ACC112 (cell line): ENCODE measurements around the gene EPHA1.

Experiments
- H2AFZ ChIP-seq: fragments of 200-600 bp; sonication (generic); one replicate; pipeline ENCODE4 v1.6.0; 2017; ENCODE audit warnings: antibody characterized with exemption, low read length; ENCODE audit not compliant: unreplicated experiment
- H3K27ac ChIP-seq: fragments of 200-600 bp; sonication (generic); 2 replicates; pipeline ENCODE4 v1.5.1; 2014; ENCODE audit warnings: low read depth, mild to moderate bottlenecking, antibody characterized with exemption, low read length, moderate library complexity
- H3K27me3 ChIP-seq: fragments of 200-600 bp; sonication (generic); 2 replicates; pipeline ENCODE4 v1.6.1; 2014; ENCODE audit warnings: mild to moderate bottlenecking, antibody characterized with exemption, low read length, moderate library complexity, mixed read lengths; ENCODE audit not compliant: insufficient read depth
- H3K36me3 ChIP-seq: fragments of 200-600 bp; sonication (generic); 2 replicates; pipeline ENCODE4 v1.6.1; 2016; ENCODE audit warnings: mild to moderate bottlenecking, antibody characterized with exemption, low read length, moderate library complexity, mixed read lengths; ENCODE audit not compliant: insufficient read depth
- H3K4me1 ChIP-seq: fragments of 200-600 bp; sonication (generic); one replicate; pipeline ENCODE4 v1.6.1; 2016; ENCODE audit warnings: low read length, mixed read lengths; ENCODE audit not compliant: insufficient read depth, unreplicated experiment, control insufficient read depth
- H3K4me3 ChIP-seq: fragments of 200-600 bp; sonication (generic); 2 replicates; pipeline ENCODE4 v1.5.1; 2014; ENCODE audit warnings: mild to moderate bottlenecking, low read depth, low read length
- H3K79me2 ChIP-seq: fragments of 200-600 bp; sonication (generic); one replicate; pipeline ENCODE4 v1.6.0; 2016; ENCODE audit warnings: low read length; ENCODE audit not compliant: control insufficient read depth, unreplicated experiment, insufficient read depth

Gene EPHA1

GRCh38 chr7:143387156-143387975 lies 21.3 kb downstream of the EPHA1 start:
- no peak overlapping the region for H3K4me3 ChIP-seq
- peaks cover 73% of the 10 kb centered on the region for H3K4me1 ChIP-seq
- no peaks in the 10 kb centered on the region for H3K27me3 ChIP-seq
- H2AFZ ChIP-seq, result no peak overlapping the region
- H3K27ac ChIP-seq, result no peak overlapping the region
- peaks cover 55% of the 10 kb centered on the region for H3K79me2 ChIP-seq
- peaks cover 15% of the 10 kb centered on the region; the same call in 1 of the 2 replicates for H3K36me3 ChIP-seq

GRCh38 chr7:143385891-143386781 lies 22.5 kb downstream of the EPHA1 start:
- peaks cover 61% of the 10 kb centered on the region for H3K4me1 ChIP-seq
- no peaks in the 10 kb centered on the region for H3K27me3 ChIP-seq
- H3K27ac ChIP-seq, result no peak overlapping the region
- H3K36me3 ChIP-seq, result peaks cover 16% of the 10 kb centered on the region; the same call in 1 of the 2 replicates
- H3K79me2 ChIP-seq, result peaks cover 68% of the 10 kb centered on the region
- H2AFZ ChIP-seq, result no peak overlapping the region
- no peak overlapping the region for H3K4me3 ChIP-seq

GRCh38 chr7:143384661-143385631 lies 23.7 kb downstream of the EPHA1 start:
- Histone ChIP-seq H2AFZ (no peak overlapping the region), H3K79me2 (peaks cover 69% of the 10 kb centered on the region), H3K27me3 (no peaks in the 10 kb centered on the region), H3K4me3 (peak overlapping the region; percentile 93), H3K4me1 (peaks cover 49% of the 10 kb centered on the region), H3K36me3 (peaks cover 10% of the 10 kb centered on the region; the same call in 1 of the 2 replicates), H3K27ac (peak overlapping the region; percentile 41)

- Histone ChIP-seq H3K27ac (peak overlapping the region; percentile 28; the same call in 1 of the 2 replicates), H3K79me2 (peaks cover 77% of the 10 kb centered on the region), H2AFZ (no peak overlapping the region), H3K36me3 (peaks cover 7% of the 10 kb centered on the region; the same call in 1 of the 2 replicates), H3K4me3 (peak overlapping the region; percentile 93), H3K4me1 (peaks cover 44% of the 10 kb centered on the region), H3K27me3 (no peaks in the 10 kb centered on the region)
Measured at GRCh38 chr7:143384148-143384547, 24.5 kb downstream of the EPHA1 start.

- H3K79me2 ChIP-seq, result peaks cover 83% of the 10 kb centered on the region
- peaks cover 45% of the 10 kb centered on the region for H3K4me1 ChIP-seq
- no peaks in the 10 kb centered on the region for H3K27me3 ChIP-seq
- peak overlapping the region; percentile 93 for H3K4me3 ChIP-seq
- H3K36me3 ChIP-seq, result peaks cover 3% of the 10 kb centered on the region; the same call in 1 of the 2 replicates
- H3K27ac ChIP-seq, result peak overlapping the region; percentile 28
- H2AFZ ChIP-seq, result no peak overlapping the region
Measured at GRCh38 chr7:143383642-143383957, 25.1 kb downstream of the EPHA1 start.

GRCh38 chr7:143382791-143383641 lies 25.6 kb downstream of the EPHA1 start:
- Histone ChIP-seq H3K27me3 (no peaks in the 10 kb centered on the region), H3K4me3 (peak overlapping the region; percentile 93), H2AFZ (no peak overlapping the region), H3K79me2 (peaks cover 85% of the 10 kb centered on the region), H3K27ac (peak overlapping the region; percentile 96), H3K4me1 (peaks cover 45% of the 10 kb centered on the region), H3K36me3 (peaks cover 3% of the 10 kb centered on the region; the same call in 1 of the 2 replicates)

GRCh38 chr7:143382126-143382790 lies 26.4 kb downstream of the EPHA1 start:
- Histone ChIP-seq H3K79me2 (peaks cover 80% of the 10 kb centered on the region), H3K27ac (peak overlapping the region; percentile 96), H2AFZ (no peak overlapping the region), H3K4me1 (peaks cover 45% of the 10 kb centered on the region), H3K4me3 (peak overlapping the region; percentile 93), H3K27me3 (no peaks in the 10 kb centered on the region), H3K36me3 (peaks cover 3% of the 10 kb centered on the region; the same call in 1 of the 2 replicates)

DNA sequence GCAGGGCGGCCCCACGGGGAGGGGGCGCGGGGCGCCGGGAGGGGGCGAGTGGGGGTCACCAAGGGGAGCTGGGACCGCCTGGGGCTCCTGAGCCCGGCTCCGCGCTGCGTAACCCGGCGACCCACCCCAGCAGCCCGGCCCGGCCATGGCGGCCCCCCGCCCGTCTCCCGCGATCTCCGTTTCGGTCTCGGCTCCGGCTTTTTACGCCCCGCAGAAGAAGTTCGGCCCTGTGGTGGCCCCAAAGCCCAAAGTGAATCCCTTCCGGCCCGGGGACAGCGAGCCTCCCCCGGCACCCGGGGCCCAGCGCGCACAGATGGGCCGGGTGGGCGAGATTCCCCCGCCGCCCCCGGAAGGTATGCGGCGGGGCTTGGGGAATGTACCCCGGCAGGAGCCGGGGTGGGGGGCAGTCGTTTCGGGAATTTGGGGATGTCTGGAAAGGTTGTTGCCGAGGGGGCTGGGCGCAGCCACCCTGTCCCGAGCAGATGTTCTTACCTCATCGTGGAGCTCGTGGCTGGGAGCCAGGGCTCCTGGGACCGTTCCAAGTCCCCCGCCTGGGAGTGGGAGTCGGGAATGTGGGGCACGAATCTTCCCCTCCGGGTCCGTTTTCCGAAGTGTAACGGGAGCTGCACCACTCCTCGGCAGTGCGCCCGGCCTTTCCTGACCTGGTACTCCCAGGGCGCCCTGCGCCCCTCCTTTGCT lies 27.1 kb downstream of the EPHA1 start:
- Histone ChIP-seq H3K4me3 (peak overlapping the region; percentile 93), H3K79me2 (peaks cover 73% of the 10 kb centered on the region), H3K4me1 (peaks cover 45% of the 10 kb centered on the region), H2AFZ (no peak overlapping the region), H3K27me3 (no peaks in the 10 kb centered on the region), H3K27ac (peak overlapping the region; percentile 96), H3K36me3 (peaks cover 3% of the 10 kb centered on the region; the same call in 1 of the 2 replicates)
